KBM-7 (cell line): ENCODE measurements around the gene BABAM2.
"Not testable (repeated sequence)": the region's sequence is repeated elsewhere in the genome, so short reads cannot be mapped to it uniquely, and the experiment has no call there.

Source experiments
- DNase-seq: peaks from one replicate; pipeline ENCODE4 v3.0.0-alpha.2; 2015
- in situ Hi-C: fragments of 300-500 bp; cut with MboI; formaldehyde crosslinking; loops from 2 replicates; pipeline ENCODE4 v1.14.3; 2020; ENCODE audit warnings: low sequenced_read_pairs, low pct_unique_long_range_greater_than_20kb, mixed read lengths

Gene BABAM2

DNA sequence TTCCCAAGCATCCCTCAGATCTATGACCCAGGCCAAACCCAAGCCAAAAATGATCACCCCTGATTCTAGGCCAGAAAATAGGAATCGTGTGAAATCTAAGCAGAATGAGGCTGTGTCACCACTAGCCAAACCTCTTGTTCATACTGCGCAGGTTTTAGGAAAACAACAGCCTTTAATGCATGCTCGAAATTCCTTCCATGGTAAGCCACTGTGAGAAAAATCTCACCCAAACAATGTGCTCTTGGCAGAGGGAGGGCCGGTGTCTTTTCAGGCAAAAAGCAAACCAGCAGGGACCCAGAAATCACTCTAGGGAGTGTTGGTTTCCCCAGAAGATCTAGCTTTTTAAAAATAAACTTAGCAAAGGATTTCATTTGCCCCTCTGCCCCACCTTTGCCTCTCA is 430.9 kb downstream of the BABAM2 start:
- DNase-seq = no peak
- in situ Hi-C loops = no loop called here

DNA sequence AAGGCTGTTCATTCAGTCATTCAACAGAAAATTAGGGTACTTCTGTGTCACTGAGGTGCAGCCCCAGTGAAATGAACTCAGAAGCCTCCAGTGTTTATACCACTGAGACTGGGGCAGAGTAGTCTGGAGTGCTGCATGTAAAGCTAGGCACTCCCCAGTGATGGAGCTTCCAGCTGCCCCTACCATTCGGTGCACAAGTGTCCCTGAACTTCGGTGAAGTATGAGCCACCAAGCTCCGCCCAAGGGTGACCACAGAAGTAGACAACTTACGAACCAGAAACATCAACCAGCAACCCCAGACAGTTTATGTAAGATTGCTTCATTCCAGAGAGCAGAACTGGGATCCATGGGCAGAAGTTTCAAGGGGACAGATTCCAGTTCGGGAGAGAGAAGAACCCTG is 431.5 kb downstream of the BABAM2 start:
- in situ Hi-C loops = no loop called here
- no peak for DNase-seq

DNA sequence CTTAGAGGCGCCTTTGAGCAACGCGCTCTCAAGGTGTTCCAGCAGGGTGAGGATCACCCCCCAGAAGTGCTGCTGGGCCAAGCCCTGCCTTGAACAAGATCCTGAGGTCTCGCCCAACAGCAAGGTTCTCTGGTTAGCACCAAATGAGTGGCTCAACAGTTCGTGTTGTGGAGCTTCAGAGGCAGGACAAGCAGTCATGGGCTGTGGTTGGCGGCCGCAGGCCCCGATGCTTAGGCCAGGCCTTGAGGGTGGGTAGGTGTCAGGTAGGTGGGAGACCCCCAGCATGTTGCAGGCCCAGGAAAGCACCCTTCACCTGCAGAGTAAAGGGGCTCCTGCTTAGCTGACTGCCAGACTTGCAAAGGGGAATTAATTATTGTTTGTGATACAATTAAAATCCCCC is 431.9 kb downstream of the BABAM2 start:
- DNase-seq = no peak
- in situ Hi-C loops = no loop called here

DNA sequence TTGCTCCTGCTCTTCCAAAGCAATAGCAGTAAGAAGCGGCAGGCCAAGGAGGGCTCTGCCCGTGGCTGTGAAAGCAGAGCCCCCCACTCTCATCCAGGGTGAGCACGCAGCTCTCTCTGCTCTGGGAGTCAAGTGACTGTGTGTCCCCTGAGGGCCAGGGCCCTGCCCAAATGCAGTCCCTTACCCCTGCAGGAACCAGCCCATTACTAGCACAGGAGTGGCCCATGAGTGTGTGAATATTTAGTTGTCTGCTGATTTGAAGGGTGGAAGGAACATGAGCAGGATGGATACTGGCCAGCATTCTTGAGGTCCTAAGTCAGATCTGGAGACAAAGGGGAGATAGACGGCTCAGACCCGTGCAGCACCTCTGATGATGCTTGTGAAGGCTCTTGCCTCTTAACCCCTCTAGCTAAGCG is 432.5 kb downstream of the BABAM2 start:
- in situ Hi-C loops = no loop called here
- no peak for DNase-seq

DNA sequence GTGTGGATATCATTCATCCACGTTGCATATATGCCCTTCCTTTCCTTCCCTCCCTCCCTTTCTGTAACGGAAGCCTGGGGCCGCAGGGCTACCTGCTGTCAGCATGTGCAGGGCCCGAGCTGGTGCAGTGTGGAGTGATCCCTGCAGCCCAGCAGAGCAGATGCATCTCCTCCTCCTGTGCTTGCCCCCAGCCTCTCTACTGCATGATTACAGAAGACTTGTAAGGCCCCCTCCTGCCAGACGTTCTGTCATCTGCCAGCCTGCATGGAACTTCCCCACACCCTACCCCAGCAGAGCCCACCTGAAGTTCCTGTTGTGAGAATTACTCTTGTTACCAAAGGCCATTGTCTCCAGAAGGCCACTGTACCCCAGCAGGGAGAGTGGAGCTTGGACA is 434.6 kb downstream of the BABAM2 start:
- in situ Hi-C loops = no loop called here
- DNase-seq = no peak

DNA sequence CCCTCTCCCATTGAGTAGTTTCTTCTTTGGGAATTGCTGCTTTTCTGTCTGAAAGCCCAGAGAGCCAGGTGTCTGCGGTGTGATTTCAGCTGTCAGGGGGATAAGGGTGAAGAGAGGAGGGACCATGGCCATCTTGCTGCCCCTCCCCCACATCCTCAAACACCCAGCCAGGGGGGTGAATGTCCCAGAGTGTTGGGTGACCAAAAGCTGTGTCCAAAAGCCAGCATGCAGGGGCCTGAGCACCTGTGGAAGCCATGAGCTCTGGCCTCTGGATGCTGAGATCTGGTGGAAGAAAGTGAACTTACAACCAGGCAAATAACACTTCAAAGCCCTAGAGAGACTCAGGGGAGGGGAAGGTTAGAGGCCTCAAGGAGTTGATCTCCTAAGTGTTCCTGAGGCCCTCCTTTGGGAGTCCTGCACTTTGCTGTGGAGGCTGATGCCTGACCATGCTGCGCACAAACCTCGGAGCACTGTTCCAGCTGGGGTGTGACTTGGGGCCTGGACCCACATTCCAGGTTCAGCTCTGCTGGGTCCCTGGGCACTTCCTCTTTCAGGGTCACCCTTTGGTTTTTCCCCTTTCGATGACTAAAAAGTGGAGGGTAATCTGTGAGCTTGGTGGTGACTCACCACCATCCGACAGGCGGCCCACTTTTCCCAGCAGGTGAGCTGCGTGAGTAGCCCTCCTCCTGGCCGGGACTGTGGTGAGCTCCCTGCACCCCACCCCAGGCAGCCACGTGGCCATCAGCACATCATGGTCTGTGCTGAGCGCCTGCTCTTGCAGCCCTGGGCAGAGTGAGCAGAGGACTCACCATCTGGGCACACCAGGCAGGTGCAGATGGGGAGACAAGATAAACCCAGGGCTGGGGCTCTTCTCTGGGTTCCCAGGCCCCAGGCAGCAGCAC is 435.3 kb downstream of the BABAM2 start:
- DNase-seq = no peak
- in situ Hi-C loops = no loop called here

DNA sequence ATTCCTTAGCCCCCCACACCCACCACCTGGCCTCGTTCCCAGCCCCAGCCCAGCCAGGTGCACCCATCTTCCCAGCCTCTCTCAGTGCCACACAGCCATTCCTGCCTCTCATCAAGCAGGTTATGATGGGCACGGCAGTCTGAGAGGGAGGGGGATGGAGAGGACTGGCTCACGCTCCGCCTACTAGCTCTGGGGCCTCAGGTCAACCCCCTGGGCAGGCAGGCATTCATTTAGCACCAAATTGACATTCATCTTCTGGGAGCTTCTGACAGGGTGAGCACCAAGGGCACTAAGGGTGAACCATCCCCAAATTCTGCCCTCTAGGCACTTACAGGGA is 435.9 kb downstream of the BABAM2 start:
- DNase-seq = no peak
- in situ Hi-C loops = no loop called here

DNA sequence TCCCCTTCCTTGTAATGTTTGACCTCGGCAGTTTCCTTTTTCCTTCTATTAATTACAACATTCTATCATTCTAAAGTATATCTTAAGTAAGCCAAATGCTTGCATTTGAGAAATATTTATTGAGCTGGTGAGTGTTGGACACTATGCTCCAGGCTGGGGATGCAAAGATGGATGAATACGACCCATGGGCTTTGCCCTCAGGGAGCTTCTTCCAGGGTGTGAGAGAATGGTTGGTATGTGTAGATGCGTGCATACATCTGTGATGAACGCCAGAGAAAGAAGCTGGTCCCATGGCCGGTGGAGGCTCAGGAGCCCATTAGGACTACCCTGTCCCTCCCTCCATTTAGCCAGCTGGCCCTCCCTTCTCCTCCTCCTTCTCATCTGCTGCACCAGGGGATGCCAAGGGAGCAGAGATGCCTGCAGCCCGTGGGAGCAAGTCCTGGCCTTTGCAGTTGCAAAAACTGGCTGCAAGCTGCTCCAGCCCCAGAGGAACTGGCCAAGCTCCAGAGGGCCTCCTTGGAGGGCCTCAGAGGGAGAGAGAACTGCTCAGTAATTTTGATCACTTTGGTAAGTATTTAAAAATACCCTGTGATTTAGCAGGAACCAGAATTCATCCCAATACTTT is 436.5 kb downstream of the BABAM2 start:
- in situ Hi-C loops = no loop called here
- DNase-seq = no peak

DNA sequence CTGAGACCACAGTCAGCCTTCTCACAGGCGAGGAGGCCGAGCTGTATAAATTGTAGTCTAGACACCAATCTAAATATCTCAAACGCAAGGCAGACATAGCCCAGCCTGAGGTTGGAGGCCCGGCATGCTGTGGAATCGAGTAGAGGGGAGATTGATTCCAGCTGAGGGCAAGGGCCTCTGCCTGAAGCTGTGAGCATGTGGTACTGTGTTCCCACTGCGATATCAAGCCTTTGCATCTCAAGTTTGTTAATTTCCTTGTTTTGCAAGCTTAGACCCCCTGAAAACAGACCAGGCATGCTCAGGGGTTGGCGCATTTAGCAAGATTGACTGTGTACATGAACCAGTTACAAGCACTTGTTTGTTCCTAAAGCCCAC is 437.0 kb downstream of the BABAM2 start:
- in situ Hi-C loops = no loop called here
- no peak for DNase-seq

DNA sequence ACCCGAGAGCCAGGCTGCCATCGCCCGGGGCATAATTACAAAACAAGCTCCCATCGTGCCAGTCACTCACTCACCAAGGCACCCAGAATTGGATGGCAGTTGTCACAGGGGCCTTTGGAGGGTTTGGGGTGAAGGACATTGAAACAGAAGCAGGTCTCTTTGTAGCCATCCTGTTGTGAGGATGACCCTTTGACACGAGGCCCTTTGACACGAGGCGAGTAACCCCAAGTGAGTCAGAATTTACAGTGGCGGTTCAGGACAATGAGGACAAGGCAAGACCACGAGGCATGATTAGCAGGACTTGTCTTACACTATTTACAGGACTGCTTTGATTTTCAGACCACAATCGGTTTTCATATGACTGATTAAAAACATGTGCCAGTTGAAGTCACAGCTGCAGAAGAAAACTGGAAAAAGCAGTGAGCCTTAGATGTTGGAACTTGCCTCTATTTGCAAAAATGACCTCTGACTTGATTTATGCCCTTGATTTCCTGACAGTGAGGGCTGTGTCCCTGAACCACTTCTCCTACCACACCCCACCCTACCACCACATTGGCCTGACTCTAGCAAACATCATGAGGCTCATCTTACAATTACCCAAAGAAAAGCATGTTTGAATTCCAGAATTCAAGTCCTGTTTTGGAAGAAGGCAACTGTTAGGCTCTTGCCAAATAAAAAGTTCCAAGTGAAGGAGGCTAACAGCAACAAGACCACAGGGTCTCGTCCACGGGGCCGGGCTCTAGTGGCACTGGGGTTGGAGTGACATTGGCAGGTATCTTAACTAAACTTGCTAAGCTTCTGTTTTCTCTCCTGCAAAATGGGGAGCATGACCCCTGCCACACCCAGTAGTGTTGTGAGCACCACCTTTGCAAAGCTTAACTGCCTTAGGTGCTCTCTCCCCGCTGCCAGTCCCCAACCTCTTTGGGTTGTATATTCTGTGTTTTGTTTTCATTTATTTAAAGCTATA is 437.7 kb downstream of the BABAM2 start:
- in situ Hi-C loops = no loop called here
- no peak for DNase-seq

DNA sequence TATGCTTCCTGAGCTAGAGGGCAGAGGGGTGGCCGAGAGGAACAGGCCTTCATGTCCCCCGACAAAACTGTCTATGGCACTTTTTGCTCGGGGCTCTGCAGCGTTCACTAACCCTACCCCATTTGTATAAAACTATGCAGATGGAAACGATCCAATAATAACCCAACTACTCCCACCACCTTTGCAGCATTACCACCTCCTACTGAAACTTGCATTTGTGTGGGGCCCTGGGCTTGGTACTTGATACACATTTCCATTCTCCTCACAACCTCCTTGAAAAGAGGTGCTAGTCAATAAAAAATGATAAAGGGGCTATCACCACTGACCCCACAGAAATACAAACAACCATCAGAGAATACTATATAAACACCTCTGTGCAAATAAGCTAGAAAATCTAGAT is 438.7 kb downstream of the BABAM2 start:
- no peak for DNase-seq
- in situ Hi-C loops = no loop called here

DNA sequence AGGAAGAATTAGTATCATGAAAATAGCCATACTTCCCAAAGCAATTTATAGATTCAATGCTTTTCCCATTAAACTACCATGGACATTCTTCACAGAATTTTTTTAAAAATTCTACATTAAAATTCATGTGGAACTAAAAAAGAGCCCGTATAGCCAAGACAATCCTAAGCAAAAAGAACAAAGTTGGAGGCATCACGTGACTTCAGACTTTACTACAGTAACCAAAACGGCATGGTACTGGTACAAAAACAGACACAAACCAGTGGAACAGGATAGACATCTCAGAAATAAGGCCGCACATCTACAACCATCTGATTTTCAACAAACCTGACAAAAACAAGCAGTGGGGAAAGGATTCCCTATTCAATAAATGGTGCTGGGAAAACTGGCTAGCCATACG is 440.2 kb downstream of the BABAM2 start:
- in situ Hi-C loops, DNase-seq: not testable (repeated sequence)

DNA sequence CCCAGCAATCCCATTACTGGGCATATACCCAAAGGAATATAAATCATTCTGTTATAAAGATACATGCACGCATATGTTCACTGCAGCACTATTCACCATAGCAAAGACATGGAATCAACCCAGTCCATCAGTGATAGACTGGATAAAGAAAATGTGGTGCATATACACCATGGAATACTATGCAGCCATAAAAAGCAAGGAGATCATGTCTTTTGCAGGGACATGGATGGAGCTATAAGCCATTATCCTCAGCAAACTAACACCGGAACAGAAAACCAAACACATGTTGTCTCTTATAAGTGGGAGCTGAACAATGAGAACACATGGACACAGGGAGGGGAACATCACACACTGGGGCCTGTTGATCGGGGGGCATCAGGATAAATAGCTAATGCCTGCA is 441.3 kb downstream of the BABAM2 start:
- in situ Hi-C loops, DNase-seq: not testable (repeated sequence)

DNA sequence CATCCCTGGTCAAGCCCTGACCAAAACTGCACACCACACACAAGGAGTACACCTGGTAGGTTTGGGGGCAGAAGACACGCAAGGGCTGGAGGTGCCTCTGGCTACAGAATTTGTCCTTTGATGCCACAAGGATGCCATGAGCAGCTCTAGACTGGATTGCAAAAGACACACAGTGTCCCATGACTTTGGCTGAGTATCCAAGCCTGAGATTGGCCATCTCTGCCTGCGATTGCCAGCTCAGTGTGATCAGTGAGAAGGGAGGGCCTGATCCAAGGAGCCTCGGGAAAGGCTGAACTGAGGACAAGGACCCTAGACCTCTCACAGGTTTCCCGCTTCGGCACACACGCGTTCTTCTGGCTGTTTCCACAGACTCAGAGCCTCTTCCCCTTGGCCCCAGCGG is 442.2 kb downstream of the BABAM2 start:
- DNase-seq = no peak
- in situ Hi-C loops = no loop called here

DNA sequence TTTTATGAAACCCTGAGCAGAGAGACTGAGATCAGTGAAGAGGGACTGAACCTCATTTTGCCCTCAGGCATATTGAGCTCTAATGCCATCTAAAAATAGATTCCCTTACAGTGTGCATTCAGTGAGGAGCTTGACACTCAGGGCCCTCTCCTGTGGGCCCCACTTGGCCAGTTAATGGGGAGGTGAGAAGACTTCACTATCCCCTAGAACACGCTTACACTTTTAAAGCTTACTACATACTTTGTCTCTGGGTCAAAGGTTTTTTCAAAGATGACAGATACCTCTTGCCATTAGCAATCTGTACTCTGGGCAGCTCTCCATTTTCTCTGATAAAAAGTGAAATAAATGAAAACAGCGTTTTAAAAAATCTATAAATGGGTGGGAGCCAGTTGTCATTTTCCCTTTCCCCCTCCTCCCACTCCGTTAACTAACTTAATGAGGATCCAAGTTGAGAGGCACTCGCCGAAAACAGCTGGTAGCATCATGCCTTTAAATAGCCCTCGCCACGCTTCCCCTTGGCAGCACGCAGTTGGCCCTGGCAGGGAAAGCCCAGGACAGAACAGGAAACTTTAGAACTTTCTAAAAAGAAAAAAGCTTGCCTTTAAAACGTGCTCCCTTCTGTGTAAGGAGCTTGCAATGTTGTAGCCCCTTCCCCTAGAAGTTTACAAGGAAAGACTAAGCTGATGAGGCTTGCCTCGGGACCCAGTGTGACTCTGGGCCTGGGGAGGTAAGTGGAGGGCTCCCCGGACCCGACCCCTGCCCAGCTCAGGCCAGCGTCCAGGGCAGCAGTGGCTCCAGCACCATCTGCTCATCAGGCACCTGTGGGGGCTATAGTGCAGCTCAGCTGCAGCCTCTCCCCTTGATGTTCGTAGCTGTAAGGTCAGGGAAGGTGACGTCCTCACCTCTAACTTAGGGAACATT is 443.3 kb downstream of the BABAM2 start:
- in situ Hi-C loops = no loop called here
- DNase-seq = no peak

DNA sequence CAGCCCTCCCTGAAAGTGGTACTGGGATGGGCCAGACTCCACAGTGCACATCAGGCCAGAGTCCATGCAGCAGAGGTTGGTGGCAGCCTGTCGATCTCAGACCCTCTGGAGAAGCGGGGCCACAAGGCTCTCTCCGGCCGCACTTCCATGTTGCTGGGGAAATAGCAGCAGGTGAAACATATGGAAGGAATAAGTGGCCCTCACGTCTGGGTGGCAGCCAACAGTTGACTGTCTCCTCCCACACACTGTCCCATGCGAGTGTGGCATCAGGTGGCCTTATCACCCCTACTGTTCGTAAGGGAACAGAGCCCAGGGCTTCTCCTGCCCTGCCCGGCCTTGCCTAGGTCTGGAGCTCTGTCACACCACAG is 444.0 kb downstream of the BABAM2 start:
- no peak for DNase-seq
- in situ Hi-C loops = no loop called here

DNA sequence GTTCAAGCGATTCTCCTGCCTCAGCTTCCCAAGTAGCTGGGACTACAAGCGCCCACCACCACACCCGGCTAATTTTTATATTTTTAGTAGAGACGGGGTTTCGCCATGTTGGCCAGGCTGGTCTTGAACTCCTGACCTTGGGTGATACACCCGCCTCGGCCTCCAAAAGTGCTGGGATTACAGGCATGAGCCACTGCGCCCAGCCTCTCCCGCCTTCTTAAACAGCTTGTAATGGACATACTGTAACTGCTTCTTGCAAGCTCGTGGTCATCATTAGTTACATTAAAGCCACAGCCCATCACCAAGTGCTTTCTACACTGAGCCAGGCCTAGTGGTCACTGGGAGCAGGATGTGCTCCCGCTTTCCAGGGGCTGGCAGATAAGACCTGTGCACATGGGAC is 444.7 kb downstream of the BABAM2 start:
- in situ Hi-C loops, DNase-seq: not testable (repeated sequence)

DNA sequence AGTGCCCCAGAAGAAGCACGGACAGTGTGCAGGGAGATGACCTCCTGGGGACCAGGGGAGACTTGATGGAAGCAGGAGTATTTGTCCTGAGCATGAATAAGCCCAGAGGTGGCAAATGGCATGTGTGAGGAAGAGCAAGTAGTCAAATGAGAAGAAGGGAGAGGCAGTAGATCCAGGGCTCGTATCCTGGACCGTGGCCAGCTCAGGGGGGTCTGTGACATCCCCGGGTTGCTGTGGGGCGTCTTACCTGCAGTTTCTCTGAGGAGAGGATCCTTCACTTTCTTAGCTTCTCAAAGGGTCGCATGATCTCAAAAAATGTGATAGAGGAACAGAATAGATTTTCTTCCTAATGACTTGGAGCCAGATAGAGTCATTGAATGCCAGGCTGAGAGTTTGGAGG is 445.1 kb downstream of the BABAM2 start:
- no peak for DNase-seq
- in situ Hi-C loops = no loop called here
